Liver (tissue), 9 donors: ENCODE data around the gene SORCS2. TPM values are rescaled to one million over a fixed set of nuclear protein-coding genes. Genes with fewer than 3 reads are reported as not detected.

Experiments used
- DNase-seq: peaks from one replicate; pipeline ENCODE4 v3.0.0-alpha.2; 2017; ENCODE audit warnings: low spot score
- H3K27ac ChIP-seq, 2 donors: one replicate each; pipeline ENCODE4 v1.7.0; 2013; ENCODE audit warnings: inconsistent platforms in 2 of 2, low read length in 2 of 2, control low read depth in 1 of 2, low read depth in 1 of 2, mild to moderate bottlenecking in 1 of 2
- H3K27me3 ChIP-seq, 4 donors: one replicate each; pipeline versions ENCODE4 v1.6.1 to v1.7.0; 2013; ENCODE audit warnings: low read length in 3 of 4, inconsistent platforms in 1 of 4, mild to moderate bottlenecking in 1 of 4, moderate library complexity in 1 of 4; ENCODE audit not compliant: control insufficient read depth in 4 of 4, insufficient read depth in 4 of 4
- H3K36me3 ChIP-seq, 4 donors: one replicate each; pipeline versions ENCODE4 v1.6.1 to v1.7.0; 2013; ENCODE audit warnings: low read length in 3 of 4, mild to moderate bottlenecking in 3 of 4, low read depth in 1 of 4, moderate library complexity in 1 of 4; ENCODE audit not compliant: control insufficient read depth in 4 of 4, insufficient read depth in 3 of 4
- H3K4me1 ChIP-seq, 4 donors: one replicate each; pipeline versions ENCODE4 v1.6.1 to v1.7.0; 2013; ENCODE audit warnings: low read length in 3 of 4, mild to moderate bottlenecking in 3 of 4, moderate library complexity in 1 of 4; ENCODE audit not compliant: control insufficient read depth in 4 of 4, insufficient read depth in 4 of 4
- H3K4me3 ChIP-seq, 3 donors: one replicate each; pipeline versions ENCODE4 v1.6.1 to v1.7.0; 2013; ENCODE audit warnings: low read length in 3 of 3, control low read depth in 1 of 3, low read depth in 1 of 3, mild to moderate bottlenecking in 1 of 3
- H3K9ac ChIP-seq, 2 donors: one replicate each; pipeline ENCODE4 v1.7.0; 2013; ENCODE audit warnings: low read length in 2 of 2, mild to moderate bottlenecking in 2 of 2, moderate library complexity in 2 of 2, control low read depth in 1 of 2, low read depth in 1 of 2
- H3K9me3 ChIP-seq, 4 donors: one replicate each; pipeline versions ENCODE4 v1.6.1 to v1.7.0; 2013; ENCODE audit warnings: low read length in 3 of 4; ENCODE audit not compliant: control insufficient read depth in 4 of 4
- ATF3 ChIP-seq: IDR thresholded peaks from 2 replicates; pipeline ENCODE4 v1.6.1; 2016; ENCODE audit warnings: antibody characterized with exemption
- FOXA2 ChIP-seq: IDR thresholded peaks from 2 replicates; pipeline ENCODE4 v1.6.1; 2016; ENCODE audit warnings: antibody characterized with exemption
- GABPA ChIP-seq, 2 donors: IDR thresholded peaks in 1 of 2; conservative IDR thresholded peaks in 1 of 2; 2 replicates each; pipeline ENCODE4 v1.6.1; 2016; ENCODE audit warnings: antibody characterized with exemption in 2 of 2, mild to moderate bottlenecking in 1 of 2, moderate library complexity in 1 of 2
- HNF4G ChIP-seq: IDR thresholded peaks from 2 replicates; pipeline ENCODE4 v1.6.1; 2016; ENCODE audit warnings: antibody characterized with exemption
- JUND ChIP-seq, 2 donors: IDR thresholded peaks; 2 replicates each; pipeline ENCODE4 v1.6.1; 2016; ENCODE audit warnings: antibody characterized with exemption in 2 of 2
- NR2F2 ChIP-seq: IDR thresholded peaks from 2 replicates; pipeline ENCODE4 v1.6.1; 2016; ENCODE audit warnings: antibody characterized with exemption
- REST ChIP-seq: IDR thresholded peaks from 2 replicates; pipeline ENCODE4 v1.6.1; 2016; ENCODE audit warnings: antibody characterized with exemption, mild to moderate bottlenecking
- ZBTB33 ChIP-seq: IDR thresholded peaks from 2 replicates; pipeline ENCODE4 v1.6.1; 2016; ENCODE audit warnings: antibody characterized with exemption
- WGBS: extraction: QIAGEN DNeasy Blood & Tissue Kit; methylation state at CpG from one replicate; pipeline ENCODE4 v1.1.7; 2013; 5-methylcytosine and 5-hydroxymethylcytosine counted together
- polyA plus RNA-seq, 2 donors: library from polyadenylated mRNA; stranded (reverse) in 1 of 2; unstranded in 1 of 2; fragments of 200-250 nt in 1 of 2; fragments of >200 nt in 1 of 2; fragmentation: Nextera tagmentation in 1 of 2; extraction: Ambion mirVana in 1 of 2; gene quantifications; one replicate each; pipeline versions ENCODE4 v1.2.1 to v1.2.3, GENCODE V29; 2013 to 2015
- total RNA-seq, 2 donors: library from RNA; depleted of rRNA; stranded (reverse); fragments of >200 nt; gene quantifications; one replicate each; pipeline ENCODE4 v1.2.3, GENCODE V29; 2014
- TF ChIP-seq, protein P1 (sequence below): IDR thresholded peaks from 2 replicates; pipeline ENCODE4 v1.6.1; 2016; ENCODE audit warnings: antibody characterized with exemption
- donor health status: healthy.
- donor health status: healthy.
- donor health status: healthy.
- donor health status: healthy.
- donor health status: healthy.

Gene SORCS2
- total and polyA plus RNA-seq, 4 donors: 0.10 to 1.4 (median 0.92) TPM

- no peaks in the 10 kb centered on the region for H3K36me3 ChIP-seq
- H3K27me3 ChIP-seq: no peaks in the 10 kb centered on the region
- no peak overlapping the region for H3K9ac ChIP-seq
- no peaks in the 10 kb centered on the region for H3K4me1 ChIP-seq
- H3K27ac ChIP-seq: no peak overlapping the region
- WGBS: 75% methylated on average over 6 of the region's 6 CpGs
- no peaks in the 10 kb centered on the region for H3K9me3 ChIP-seq
- TF ChIP-seq REST (no peak), FOXA2 (no peak), HNF4G (no peak), ATF3 (no peak)
- no peak overlapping the region for H3K4me3 ChIP-seq
- DNase-seq: no peak
These were observed 558.2 kb downstream of the SORCS2 start for GRCh38 chr4:7750523-7750922.

DNA sequence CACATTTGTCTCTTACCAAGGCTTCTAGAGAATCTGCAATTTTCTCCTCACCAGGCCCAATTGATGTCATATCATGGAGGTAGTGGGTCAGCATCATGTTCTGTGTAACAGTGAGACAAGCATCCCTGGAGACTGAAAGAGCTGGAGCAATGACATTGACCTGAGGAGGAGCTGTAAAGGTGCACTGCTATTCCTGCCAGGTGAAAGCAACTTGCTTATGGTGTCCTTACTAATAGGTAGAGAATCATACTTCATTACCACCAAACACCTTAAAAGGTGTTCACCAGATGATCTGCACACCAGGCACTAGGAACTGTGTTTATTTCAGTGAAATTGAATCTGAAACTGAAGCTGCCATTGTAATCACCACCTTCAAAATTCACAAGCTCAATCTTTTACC lies 558.6 kb downstream of the SORCS2 start:
- Histone ChIP-seq H3K27me3 (no peaks in the 10 kb centered on the region), H3K9ac (no peak overlapping the region), H3K27ac (no peak overlapping the region), H3K4me1 (no peaks in the 10 kb centered on the region), H3K4me3 (no peak overlapping the region), H3K36me3 (no peaks in the 10 kb centered on the region), H3K9me3 (no peaks in the 10 kb centered on the region)
- DNase-seq: no peak
- TF ChIP-seq ZBTB33: no peak
- TF ChIP-seq GABPA (IDR thresholded peaks at IDR 0.05 in 1 of 2, conservative IDR thresholded peaks at IDR 0.05 in 1 of 2): no peak
- TF ChIP-seq, protein P1, sequence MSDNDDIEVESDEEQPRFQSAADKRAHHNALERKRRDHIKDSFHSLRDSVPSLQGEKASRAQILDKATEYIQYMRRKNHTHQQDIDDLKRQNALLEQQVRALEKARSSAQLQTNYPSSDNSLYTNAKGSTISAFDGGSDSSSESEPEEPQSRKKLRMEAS: no peak
- no peak for TF ChIP-seq JUND (IDR thresholded peaks at IDR 0.05)
- TF ChIP-seq REST: no peak
- TF ChIP-seq NR2F2: no peak
